DMS53 (cell line): ENCODE data around the gene RPUSD1.
A peak's percentile ranks its signal among the peaks of the same experiment; 100 is the strongest.
"Not testable (repeated sequence)": the region's sequence is repeated elsewhere in the genome, so short reads cannot be mapped to it uniquely, and the experiment has no call there.

Experiments
- DNase-seq: peaks from one replicate; lab custom pipeline; 2025; lab: John Stamatoyannopoulos, UW

RPUSD1 gene

DNA sequence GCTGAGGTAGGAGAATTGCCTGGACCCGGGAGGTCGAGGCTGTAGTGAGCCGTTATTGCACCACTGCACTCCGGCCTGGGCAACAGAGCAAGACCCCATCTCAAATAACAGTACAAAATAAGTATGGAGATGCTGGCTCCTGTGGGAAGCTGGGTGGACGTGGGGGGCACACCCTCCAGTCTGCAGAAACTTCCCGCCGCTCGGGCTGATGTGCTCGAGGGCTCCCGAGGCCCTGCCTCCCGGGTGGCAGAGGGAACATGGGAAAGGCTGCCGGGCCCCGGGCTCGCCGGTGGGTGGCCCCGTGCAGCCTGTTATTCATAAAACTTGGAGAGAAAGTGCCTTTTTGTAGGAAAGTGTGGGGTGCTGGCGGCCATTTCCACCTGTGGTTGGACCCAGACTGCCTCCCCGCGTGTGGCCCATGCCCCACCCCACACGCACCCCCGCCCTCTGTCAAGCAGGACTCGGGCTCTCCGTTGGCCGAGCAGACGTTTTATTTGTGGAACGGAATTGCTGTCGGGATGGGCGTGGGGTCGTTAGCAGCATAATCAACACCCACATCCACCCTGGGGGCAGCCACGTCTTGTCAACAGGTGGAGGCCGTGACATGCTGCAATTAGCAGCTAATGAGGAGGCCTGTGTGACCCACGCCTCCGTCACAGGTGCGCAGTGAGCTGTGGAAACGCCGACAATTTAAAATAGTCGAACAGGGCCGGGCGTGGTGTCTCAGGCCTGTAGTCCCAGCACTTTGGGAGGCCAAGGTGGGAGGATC is 40.0 kb downstream of the RPUSD1 start:
- no peak for DNase-seq

DNA sequence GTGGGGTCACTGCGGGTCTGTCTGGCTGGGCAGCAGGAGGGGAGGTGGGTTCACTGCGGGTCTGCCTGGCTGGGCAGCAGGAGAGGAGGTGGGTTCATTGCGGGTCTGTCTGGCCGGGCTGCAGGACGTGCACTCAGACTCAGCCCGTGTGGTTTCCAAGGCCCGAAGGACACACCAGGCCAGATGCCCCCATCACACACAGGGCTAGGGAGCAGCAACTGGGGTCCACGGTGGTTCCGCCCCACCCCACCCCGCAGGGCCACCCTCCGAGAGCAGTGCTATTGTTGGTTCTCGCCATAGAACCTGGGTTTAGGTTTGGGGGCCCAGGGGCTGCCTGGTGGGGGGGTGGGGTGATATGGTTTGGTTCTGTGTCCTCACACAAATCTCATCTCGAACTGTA is 41.5 kb downstream of the RPUSD1 start:
- no peak for DNase-seq

DNA sequence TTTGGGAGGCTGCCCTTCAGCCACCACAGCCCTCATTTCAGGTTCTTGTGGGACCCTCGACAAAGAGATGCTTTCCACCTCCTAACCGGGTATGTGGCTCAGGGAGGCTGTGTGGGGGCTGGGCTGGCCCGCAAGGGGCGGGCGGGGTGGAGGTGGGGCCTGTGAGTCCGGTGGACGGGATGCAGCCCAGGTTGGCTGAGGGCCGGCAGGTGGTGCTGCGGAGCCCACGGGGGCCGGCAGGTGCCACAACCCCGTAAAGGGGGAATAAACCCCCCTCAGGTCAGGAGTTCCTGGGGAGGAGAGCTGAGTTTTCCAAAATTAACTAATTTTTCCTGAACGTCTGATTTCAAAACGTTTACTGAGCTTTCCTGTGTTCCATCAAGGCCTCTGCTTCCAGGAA is 42.4 kb downstream of the RPUSD1 start:
- peak; percentile 69 for DNase-seq

DNA sequence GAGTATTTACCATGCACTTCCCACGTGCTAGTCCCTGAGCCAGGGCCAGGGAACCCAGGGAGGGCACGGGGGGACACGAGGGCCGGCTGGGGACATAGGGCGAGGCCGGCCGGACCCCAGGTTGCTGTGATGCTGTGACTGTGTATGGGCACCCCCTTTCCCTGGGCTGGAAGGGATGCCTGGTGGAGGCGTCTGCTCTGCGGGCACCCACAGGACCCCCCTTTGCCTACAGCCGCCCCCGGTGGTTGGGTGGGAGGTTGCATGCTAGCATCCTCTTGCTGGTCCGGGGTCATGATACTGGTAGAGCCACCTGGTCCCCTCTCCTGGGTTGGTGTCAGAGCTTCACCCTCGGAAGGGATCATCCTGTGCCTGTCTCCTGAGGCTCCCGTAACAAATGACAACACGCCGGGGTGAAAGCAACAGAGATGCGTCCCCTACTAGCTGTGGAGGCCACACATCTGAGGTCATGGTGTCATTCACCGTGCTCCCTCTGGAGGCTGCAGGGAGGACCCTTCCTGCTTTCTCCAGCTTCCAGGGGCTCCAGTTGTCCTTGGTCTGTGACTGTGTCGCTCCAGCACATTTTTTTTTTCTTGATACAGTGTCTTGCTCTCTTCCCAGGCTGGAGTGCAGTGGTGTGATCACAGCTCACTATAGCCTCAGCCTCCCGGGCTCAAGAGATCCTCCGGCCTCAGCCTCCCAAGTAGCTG is 44.2 kb downstream of the RPUSD1 start:
- peak; percentile 20 for DNase-seq

DNA sequence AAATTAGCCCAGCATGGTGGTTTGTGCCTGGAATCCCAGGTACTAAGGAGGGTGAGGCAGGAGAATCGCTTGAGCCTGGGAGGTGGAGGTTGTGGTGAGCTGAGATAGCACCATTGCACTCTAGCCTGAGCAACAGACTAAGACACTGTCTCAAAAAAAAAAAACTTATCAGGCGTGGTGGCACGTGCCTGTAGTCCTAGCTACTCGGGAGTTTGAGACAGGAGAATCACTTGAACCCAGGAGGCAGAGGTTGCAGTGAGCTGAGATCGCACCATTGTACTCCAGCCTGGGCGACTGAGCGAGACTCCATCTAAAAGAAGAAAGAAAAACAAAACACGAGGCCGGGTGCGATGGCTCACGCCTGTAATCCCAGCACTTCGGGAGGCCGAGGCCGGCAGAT is 45.3 kb downstream of the RPUSD1 start:
- DNase-seq = not testable (repeated sequence)

DNA sequence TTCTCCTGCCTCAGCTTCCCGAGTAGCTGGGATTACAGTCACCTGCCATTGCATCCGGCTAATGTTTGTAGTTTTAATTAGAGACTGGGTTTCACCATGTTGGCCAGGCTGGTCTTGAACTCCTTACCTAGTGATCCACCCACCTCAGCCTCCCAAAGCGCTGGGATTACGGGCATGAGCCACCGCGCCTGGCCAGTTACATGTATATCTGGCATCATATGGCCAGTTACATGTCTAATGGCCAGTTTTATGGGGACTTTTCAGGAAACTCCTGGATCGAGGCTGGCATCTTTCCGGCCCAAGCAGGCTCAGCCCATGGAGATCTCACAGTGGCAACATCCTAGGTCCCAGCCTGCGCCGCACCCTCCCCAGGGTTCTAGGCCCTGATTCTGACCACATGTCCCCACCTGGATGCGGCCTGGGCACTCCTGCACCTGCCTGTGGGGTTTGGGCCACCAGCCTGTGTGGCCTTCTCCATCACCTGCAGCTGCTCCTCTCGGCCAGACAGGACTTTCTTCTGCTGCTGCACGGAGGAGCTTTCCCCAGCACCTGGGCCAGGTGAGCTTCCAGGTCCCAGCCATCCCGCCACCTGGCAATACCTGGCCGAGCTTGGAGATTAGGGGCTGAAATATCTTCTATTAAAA is 46.1 kb downstream of the RPUSD1 start:
- DNase-seq = no peak

DNA sequence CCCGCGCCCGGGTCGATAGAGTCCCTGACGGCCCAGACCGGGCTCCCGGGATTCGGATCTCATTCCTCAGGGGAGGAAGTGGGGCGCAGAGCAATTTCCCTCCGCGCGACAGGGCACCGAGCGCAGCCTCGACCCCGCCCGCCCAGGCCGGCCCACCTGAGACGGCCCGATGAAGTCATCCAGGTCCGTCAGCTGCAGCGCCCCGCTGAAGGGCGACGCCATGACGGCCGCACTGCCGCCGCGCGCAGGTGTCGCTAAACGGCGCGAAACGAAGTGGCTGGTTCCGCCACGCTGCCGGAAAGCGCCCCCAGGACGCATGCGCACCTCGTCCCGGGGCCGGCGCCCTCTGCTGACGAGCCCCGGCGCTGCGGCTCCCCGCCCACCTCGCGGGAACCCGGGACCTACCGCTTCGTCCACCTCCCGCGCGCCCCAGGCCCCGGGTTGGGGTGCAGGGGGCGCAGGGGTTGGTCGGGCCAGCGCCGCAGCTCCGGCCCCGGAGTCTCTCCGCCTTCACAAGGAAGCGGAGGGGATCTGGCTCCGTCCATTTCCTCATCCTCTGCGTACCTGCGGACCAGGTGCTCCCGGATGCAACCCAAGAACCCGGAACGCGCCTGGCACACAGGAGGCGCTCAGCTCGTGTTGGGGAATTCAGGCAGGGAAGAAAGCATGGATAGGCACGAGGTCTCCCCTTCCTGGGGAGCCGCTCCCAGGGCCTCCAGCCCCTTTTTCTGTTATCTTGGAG is 47.2 kb downstream of the RPUSD1 start, which contains the start of gene CIAO3:
TSS of gene CIAO3 (minus strand) at position 234 of the 742 bp plus-strand sequence. CDS start at position 222, 12 bp downstream.
- DNase-seq = peak; percentile 93

DNA sequence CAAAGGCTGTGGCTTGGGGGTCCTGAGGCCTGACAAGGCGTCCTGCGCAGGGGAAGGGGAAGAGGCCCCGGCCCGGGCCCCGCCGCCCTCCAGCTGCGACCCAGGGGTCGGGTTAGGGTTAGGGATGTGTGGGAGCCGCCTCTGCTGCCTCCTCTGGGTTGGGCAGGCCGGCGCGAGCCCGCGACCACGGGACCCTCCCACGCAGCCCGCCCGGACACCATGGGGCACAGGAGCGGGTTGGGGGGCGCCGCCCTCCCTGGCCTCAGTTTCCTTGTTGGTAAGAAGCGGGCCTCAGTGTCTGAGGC is 47.8 kb downstream of the RPUSD1 start:
- peak; percentile 41 for DNase-seq

DNA sequence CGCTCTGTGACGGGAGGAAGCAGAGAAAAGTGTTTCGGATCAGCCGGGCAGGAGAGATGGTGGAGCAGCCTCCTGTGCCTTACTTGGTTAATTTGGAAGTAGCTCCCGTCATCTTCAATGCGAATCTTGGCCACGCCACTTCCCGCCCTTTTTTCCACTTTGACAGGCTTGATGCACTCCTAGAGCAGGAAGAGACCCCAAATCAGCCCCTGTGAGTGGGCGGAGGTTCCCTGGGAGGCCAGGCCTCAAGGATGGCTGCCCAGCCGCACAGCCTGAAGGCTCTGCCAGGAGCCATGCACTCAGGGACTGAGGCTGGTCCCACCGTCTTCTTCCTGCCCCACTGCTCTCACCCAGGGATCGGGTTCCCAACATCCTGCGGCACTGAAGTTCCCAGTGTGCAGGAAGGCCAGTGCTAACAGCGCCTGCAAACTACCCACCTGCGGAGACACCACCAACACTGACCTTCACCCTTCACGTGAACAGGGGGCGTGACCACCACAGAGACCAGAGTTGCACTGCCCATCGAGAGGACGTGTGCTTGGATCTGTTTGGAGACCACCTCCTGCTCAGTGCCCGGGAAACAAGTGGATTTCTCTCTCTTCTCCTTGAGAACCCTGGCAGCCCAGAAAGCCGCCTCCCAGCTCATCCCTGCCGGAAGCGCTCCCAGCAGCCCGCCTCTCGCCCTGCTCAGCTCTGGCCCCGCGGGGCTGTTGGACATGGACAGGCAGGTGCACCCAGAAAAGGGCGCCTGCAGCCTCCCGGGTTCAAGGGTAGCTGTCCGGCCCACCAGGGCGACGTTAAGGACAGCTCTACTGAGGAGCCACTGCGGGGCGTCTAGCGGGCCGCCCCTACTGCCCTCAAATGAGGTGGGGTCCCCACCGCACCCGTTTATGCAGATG is 48.4 kb downstream of the RPUSD1 start:
- peak; percentile 47 for DNase-seq

DNA sequence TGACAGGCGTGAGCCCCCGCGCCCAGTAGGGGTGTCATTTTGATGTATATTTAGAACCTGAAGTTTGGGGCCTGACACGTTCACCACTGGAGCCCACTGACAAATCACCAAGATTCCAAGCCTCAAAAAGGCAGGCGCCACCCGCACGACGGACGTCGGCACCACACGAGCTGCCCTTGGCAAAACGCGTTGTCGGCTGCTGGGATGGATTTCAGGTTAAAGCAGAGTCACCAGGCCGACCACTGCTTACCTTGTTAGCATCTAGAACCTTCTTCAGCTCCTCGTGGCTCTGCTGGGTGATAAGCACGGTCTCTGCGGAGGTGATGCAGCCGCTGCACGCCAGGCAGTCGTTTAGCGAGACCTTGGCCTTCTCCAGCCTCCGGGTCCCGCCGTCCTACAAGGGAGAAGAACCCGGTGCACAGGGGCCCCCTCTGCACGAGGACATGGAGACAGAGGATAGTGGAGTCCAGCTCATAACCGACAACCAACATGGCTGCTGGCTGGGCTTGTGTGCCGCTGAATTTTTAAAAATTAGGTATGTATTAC is 51.2 kb downstream of the RPUSD1 start:
- DNase-seq = no peak

DNA sequence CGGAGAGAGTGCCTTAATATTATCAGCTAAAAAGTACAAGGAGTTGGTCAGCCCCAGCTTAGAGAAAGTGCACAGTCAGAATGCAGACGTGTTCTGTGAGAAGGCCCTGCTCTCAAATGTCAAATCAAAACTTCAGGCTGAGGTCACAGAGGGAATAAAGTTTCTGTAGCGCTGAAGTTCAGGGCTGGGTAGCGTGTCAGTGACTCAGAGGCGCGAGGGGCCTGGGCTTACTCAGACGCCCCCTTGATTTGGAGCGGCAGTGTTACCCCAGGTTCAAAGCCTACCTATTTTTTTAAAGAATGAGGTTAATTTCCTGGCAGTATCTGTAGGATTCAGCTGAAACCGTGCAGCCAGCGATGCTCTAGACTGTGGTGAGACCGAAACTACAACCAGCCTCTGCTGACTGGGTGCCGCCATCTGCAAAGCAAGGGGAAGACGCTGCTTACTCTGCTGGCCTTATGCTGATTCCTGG is 52.2 kb downstream of the RPUSD1 start:
- no peak for DNase-seq

DNA sequence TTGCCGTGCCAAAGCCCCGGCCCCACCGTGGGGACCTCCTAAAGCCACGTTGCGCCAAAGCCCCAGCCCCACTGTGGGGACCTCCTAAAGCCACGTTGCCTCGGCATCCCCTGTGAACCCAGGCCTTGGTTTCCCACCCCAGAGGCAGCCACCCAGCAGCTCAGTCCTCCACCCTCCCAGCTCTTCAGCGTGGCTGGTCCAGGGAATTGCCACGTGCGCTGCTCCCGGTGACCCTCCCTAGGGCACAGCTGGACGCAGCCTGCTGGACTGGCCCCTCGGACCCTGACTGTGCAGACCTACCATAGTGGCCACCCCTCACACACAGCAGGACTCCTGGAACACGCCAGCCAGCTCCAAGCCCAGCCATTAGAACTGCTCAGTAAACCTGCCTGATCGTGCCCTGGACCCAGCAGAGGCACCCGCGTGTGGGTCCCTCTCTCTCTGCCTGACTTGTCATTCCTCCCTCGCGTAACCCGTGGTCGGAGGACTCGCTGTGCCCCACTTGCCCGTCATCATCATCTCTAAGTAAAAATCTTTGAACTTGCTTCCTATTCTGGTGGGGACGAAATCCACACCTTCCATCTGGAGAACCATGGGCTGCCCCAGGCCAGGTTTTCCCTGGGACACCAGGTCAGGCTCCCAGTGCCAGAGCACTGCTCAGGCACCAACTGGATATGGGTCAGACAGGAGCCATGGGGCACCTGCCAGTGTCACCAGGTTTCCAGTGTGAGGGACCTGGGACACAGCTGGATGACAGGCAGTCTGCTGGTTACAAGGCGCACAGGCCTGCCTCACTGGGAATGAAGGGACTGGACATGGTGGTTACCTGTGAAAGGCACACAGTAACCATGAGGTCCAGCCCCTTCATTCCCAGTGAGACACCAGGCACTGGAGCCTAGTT is 53.0 kb downstream of the RPUSD1 start:
- DNase-seq = no peak
